Kasumi-1 (cell line): ENCODE measurements around the gene PFDN4.
A peak's percentile ranks its signal among the peaks of the same experiment; 100 is the strongest.

Experiments used
- DNase-seq, 2 experiments: peaks; one replicate each; lab custom pipeline; 2025; lab: John Stamatoyannopoulos, UW

PFDN4 gene

GRCh38 chr20:54207743-54208547 lies at the start of gene PFDN4:
PFDN4 (plus strand) TSS chr20:54208087; CDS start chr20:54208101, 14 bp downstream.
- peak; percentile 74 to 80 for DNase-seq

DNA sequence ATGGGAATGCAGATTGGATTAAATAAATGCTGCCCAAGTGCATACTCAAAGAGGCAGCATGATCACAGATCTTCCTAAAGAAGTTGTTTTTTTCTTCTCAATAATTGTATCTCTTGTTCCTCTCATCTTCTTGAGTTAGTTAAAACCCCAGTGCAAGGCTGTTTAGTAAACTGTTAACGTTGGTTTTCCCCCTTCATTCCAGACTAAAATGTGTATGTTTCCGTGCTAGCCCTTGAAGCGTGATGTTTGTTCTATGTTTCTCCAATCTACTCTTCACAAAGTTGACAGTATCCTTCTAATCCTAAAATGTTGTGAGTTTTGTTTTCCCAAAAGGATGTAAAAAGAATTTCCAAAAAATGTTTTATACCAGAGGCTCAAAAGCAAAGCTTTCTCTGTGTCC lies 49.7 kb upstream of the PFDN4 start:
- DNase-seq: no peak

DNA sequence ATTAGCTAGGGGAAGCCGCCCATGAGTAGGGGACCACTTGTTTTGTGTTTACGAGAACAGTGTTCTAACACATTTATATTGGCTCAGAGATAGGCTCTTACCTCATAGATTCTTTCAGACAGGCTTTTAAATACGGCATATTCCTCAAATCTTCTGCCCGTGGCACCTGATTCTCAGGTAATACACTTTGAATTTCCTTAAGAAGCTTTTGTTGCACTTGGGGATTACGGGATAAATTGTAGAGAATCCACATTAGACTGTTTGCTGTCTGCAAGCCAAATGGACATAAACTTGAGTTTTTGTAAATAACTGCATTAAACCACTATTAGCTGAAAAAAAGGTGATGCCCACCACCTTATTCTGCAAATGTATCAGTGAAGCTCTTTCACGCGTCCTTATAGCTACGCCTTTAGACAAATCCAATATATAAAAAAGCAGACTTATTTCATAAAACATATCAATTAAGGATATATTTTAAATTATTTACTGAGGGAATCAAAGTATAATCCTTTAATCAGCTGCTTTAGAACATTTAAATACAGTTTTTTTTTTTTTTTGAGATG lies 49.0 kb upstream of the PFDN4 start:
- no peak for DNase-seq

DNA sequence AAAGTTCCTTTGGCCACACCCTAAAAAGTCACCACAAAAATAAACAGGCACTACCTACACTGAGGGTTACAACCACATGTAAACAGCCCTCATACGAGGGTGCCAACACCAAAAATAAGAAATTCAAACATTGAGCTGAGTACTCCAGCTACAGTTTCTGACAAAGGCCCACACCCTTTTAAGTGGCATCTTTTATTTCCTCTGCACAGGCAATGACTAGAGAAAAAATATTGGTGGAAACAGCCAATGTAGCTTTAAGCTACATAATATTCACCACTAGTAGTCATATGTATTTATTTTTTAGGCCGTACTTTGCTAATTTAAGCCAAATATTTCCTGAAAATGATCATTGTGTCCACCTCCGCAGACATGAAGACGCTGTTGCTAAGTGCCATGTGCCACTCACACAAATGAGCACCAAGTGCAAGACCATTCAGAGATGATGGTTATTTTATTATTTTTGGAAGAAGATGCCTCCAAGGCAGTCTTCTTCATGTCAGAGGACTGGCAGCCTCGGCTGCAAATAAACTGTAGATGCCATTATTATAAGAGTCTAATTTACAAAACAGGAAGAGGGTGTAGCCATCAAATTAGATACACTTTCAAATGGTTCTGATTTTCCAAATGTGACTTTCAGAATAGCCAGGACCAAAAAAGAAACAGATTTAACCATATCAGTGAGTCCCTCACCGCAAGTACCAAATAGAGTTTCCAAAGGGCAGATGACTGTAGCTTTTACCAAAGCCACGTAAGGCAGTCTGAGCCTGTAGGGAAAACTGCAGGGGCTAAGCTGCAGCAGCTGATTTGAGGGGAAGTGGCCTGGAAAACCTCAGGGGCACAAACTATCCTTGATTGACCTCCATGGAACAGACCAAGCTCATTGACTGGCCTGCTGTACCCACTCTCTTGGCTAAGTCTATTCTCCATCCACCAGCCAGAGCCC lies 47.6 kb upstream of the PFDN4 start:
- DNase-seq: no peak

GRCh38 chr20:54161008-54161820 lies 46.7 kb upstream of the PFDN4 start:
- DNase-seq: no peak

GRCh38 chr20:54161821-54162149 lies 46.1 kb upstream of the PFDN4 start:
- DNase-seq: no peak

DNA sequence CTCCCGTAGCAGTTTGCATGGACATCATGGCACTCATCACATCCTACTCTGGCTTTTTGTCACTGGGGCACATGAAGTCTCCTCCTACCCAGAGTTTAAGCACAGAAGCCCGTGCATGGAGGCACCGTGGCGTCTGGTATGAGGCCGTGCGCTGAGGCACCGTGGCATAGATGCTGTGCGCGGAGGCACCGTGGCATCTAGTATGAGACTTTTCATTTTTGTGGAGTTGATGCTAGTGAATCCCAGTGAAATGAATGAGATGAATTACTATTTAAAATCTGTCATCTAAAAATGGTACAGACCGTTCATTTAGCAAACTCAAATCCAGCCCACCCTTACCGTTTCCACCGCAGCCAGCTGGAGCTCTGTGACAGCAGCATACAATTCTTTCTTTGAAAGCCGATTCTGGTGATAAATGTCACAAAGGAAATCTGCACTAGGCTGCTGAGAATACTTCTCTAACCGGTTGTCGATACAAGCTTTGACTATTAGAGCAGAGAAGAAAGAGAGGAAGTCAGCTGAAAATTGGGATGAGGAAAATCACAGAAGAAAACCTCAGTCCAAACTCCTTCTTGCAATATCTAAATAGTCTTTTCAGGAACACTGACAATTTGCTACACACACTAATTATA lies 45.4 kb upstream of the PFDN4 start:
- no peak for DNase-seq

- DNase-seq: no peak
Observed at GRCh38 chr20:54163402-54163801, 44.5 kb upstream of the PFDN4 start.

GRCh38 chr20:54165014-54165413 lies 42.9 kb upstream of the PFDN4 start:
- DNase-seq: no peak

- DNase-seq: no peak
Observed at GRCh38 chr20:54165803-54166202, 42.1 kb upstream of the PFDN4 start.

- DNase-seq: no peak
Observed at GRCh38 chr20:54166987-54167662, 40.8 kb upstream of the PFDN4 start.

DNA sequence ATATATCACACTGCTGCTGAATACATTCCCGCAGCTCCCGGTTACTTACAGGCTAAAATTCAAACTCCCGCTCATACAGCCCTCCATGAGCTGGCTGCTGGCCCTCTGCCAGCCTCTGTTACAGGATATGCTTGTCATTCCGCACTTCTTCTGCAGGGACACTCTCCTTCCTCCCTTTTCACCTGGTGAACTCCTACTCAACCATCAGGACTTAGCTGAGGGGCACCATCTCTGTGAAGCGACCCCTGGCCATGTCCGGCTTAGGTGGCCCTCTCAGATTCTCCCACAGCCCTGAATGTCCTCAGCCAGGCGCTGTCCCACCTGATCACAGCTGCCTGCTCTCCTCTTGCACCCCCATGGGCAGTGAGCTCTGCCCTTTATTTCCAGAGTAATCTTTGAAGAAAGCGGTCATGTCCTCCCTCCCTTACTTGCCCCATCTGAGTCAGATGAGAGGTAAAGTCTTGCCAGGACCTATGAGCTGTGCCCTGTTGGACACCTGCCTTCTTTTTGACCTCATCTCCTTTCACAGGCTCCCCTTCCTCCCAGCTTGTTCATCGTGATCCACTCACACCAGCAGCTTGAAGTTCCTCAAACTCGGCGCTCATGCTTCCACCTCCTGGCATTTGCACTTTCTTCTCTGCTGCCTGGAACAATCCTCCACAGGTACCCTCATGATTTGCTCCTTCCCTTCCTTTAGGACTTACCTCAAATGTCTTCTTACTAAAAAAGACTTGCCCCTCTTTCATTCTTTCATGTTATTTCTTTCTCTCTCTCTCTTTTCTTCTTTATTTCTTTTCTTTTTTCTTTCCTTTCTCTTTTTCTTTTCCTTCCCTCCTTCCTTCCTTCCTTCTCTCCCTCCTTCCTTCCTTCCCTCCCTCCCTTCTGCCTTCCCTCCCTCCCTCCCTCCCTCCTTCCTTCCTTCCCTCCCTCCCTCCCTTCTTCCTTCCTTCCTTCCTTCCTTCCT lies 39.7 kb upstream of the PFDN4 start:
- DNase-seq: no peak

GRCh38 chr20:54168961-54169862 lies 38.7 kb upstream of the PFDN4 start:
- no peak for DNase-seq

GRCh38 chr20:54170026-54170471 lies 37.8 kb upstream of the PFDN4 start:
- no peak for DNase-seq

GRCh38 chr20:54170963-54171362 lies 36.9 kb upstream of the PFDN4 start:
- no peak for DNase-seq

DNA sequence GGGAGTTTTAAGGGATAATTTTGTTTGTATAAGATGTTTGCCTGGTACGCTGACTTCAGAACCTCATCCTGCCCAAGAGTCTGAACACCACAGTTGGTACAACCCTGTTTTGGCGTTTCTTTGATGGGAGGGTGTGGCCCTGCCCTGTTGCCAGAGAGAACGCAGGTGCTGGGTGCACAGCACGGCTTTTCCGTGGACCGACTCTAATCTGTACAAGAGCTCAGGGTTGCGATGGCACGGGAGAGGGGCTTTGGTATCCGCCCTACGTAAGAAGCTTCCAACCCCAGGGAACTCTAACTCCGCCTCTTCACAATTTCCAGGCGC lies 35.4 kb upstream of the PFDN4 start:
- DNase-seq: no peak

DNA sequence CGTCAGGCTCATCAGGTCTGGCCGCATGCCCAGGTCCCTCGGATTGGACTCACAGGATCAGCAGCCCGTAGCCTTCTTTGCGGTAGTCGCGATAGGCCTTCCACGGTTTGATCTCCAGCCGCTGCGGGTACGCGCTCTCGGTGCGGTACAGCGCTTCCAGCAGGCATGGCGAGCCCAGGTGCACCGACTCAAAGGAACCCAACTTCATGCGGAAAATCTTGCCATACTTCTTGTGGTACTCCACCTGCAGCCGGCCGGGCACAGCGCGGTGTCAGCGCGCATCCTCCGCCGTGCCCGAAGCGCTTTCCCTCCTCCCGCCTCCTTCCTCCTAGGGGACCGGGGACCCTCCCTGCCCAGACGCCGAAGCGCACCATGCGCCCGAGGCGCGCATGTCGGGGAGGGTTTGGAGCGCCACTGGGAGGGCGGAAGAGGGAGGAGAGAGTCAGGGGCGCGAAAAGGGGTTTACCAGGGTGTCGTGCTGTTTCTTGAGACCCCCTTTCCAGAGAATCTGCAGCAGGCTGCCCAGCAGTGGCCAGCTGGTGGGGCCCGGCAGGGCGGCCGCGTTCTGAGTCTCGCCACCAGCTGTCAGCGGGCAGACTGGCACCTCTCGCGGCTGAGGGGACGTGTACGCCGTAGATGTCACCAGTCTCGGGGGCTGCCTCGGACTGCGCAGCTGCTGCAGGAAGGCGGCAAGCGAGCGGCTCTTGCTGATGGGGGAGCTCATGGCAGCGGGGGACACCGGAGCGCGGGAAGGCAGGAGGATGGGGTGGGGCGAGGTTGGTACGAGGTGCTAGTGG lies 34.8 kb upstream of the PFDN4 start:
- DNase-seq: no peak
